Head of caudate nucleus (tissue), 42 donors: ENCODE results near the gene PRSS56.
"Not testable (repeated sequence)": the region's sequence is repeated elsewhere in the genome, so short reads cannot be mapped to it uniquely, and the experiment has no call there.

ENCODE experiments used
- DNase-seq, 42 donors: peaks; one replicate each; pipeline versions ENCODE4 v3.0.0 to v3.0.0-alpha.2; 2020 to 2021; ENCODE audit warnings: mixed read lengths in 7 of 42
- intact Hi-C: fragments of 100-400 bp; cut with DNase I; formaldehyde crosslinking; loops from one replicate; pipeline ENCODE4 v1.15.0; 2022

Gene PRSS56

GRCh38 chr2:232545511-232546375, 25.6 kb downstream of the PRSS56 start:
- intact Hi-C loops = no loop called here
- DNase-seq = peak in 4 of 42 donors; percentile 27 to 52 (median 42)

GRCh38 chr2:232547991-232548390, 27.8 kb downstream of the PRSS56 start:
- intact Hi-C loops = no loop called here
- DNase-seq = no peak

- intact Hi-C loops = no loop called here
- DNase-seq = no peak
Measured at GRCh38 chr2:232549655-232550353, 29.6 kb downstream of the PRSS56 start.

GRCh38 chr2:232550354-232551249, 30.4 kb downstream of the PRSS56 start, which contains the start of the genes EIF4E2 and TIGD1:
TSS of gene EIF4E2 (plus strand) at chr2:232550689. CDS start at chr2:232550725, 36 bp downstream.
TSS of gene TIGD1 (minus strand) at chr2:232550557. CDS start at chr2:232549882, 675 bp downstream.
- peak; percentile 86 to 98 (median 95) for DNase-seq
- intact Hi-C loops = no loop called here

GRCh38 chr2:232551250-232551638, 31.1 kb downstream of the PRSS56 start:
- no peak for DNase-seq
- intact Hi-C loops = no loop called here

- no peak for DNase-seq
- intact Hi-C loops = no loop called here
Measured at GRCh38 chr2:232551776-232552175, 31.6 kb downstream of the PRSS56 start.

- no peak for DNase-seq
- intact Hi-C loops = no loop called here
Measured at GRCh38 chr2:232556426-232556825, 36.2 kb downstream of the PRSS56 start.

GRCh38 chr2:232562515-232563151, 42.4 kb downstream of the PRSS56 start:
- DNase-seq = no peak
- intact Hi-C loops = no loop called here

GRCh38 chr2:232563580-232563979, 43.4 kb downstream of the PRSS56 start:
- no peak for DNase-seq
- intact Hi-C loops = no loop called here

GRCh38 chr2:232567721-232568120, 47.5 kb downstream of the PRSS56 start:
- DNase-seq = no peak
- intact Hi-C loops = no loop called here

- no peak for DNase-seq
- intact Hi-C loops = no loop called here
Measured at GRCh38 chr2:232568161-232568560, 48.0 kb downstream of the PRSS56 start.

- intact Hi-C loops = no loop called here
- DNase-seq = no peak
Measured at GRCh38 chr2:232569541-232569940, 49.4 kb downstream of the PRSS56 start.

GRCh38 chr2:232570481-232570880, 50.3 kb downstream of the PRSS56 start:
- intact Hi-C loops, DNase-seq: not testable (repeated sequence)

- DNase-seq = no peak
- intact Hi-C loops = no loop called here
Measured at GRCh38 chr2:232571026-232571474, 50.9 kb downstream of the PRSS56 start.

- intact Hi-C loops = no loop called here
- DNase-seq = no peak
Measured at GRCh38 chr2:232573042-232573441, 52.9 kb downstream of the PRSS56 start.

- intact Hi-C loops = no loop called here
- peak in 7 of 42 donors; percentile 17 to 42 (median 34) for DNase-seq
Measured at GRCh38 chr2:232573771-232574435, 53.7 kb downstream of the PRSS56 start.

- intact Hi-C loops = no loop called here
- no peak for DNase-seq
Measured at GRCh38 chr2:232574674-232575403, 54.7 kb downstream of the PRSS56 start.
